CD4-positive, alpha-beta T cell (primary cell): ENCODE measurements around the gene GNAZ. TPM values are rescaled to one million over a fixed set of nuclear protein-coding genes. Genes with fewer than 3 reads are reported as not detected.

Experiments used
- ATAC-seq: fragments of 200-7000 bp; cut with Tn5 transposase; one replicate; pipeline ENCODE4 v1.10.0; 2022; ENCODE audit warnings: mild to moderate bottlenecking; ENCODE audit not compliant: poor library complexity
- CTCF ChIA-PET: fragments of 350-600 bp; sonication (Branson Sonifier 250); formaldehyde crosslinking; loops from one replicate; lab custom pipeline; 2021; ENCODE audit warnings: antibody characterized with exemption, inconsistent platforms; lab: Charles Lee
- POLR2A ChIA-PET: fragments of 350-600 bp; sonication (Branson Sonifier 250); formaldehyde crosslinking; loops from one replicate; lab custom pipeline; 2021; ENCODE audit warnings: antibody characterized with exemption, inconsistent platforms; lab: Charles Lee
- DNase-seq, 14 experiments: peaks; one replicate each; pipeline ENCODE4 v3.0.0-alpha.2; 2013 to 2020; ENCODE audit warnings: mixed read lengths in 2 of 14
- H3K27ac ChIP-seq, 2 donors: one replicate each; pipeline versions ENCODE4 v1.5.1 to v1.7.0; 2013; ENCODE audit warnings: low read length in 2 of 2, low read depth in 1 of 2, mild to moderate bottlenecking in 1 of 2
- H3K27me3 ChIP-seq, 2 experiments: 1 replicate in 1 of 2; 2 replicates in 1 of 2; pipeline versions ENCODE4 v1.6.1 to v1.7.0; 2013; ENCODE audit warnings: low read length in 2 of 2, control low read depth in 1 of 2, mild to moderate bottlenecking in 1 of 2, moderate library complexity in 1 of 2; ENCODE audit not compliant: insufficient read depth in 2 of 2, control insufficient read depth in 1 of 2
- H3K36me3 ChIP-seq: one replicate; pipeline ENCODE4 v1.6.1; 2013; ENCODE audit warnings: low read length, control low read depth; ENCODE audit not compliant: insufficient read depth
- H3K4me1 ChIP-seq: one replicate; pipeline ENCODE4 v1.6.1; 2013; ENCODE audit warnings: low read length, control low read depth; ENCODE audit not compliant: insufficient read depth
- H3K4me3 ChIP-seq: one replicate; pipeline ENCODE4 v1.5.1; 2013; ENCODE audit warnings: mild to moderate bottlenecking, low read length, moderate library complexity
- H3K9me3 ChIP-seq, 2 experiments: 1 replicate in 1 of 2; 2 replicates in 1 of 2; pipeline versions ENCODE4 v1.6.1 to v1.7.0; 2013; ENCODE audit warnings: low read length in 2 of 2, mild to moderate bottlenecking in 2 of 2, control low read depth in 1 of 2, moderate library complexity in 1 of 2; ENCODE audit not compliant: control insufficient read depth in 1 of 2, insufficient read depth in 1 of 2
- H3K27ac Mint-ChIP-seq: one replicate; pipeline ENCODE4 v1.8.0; 2020; ENCODE audit warnings: mixed read lengths
- H3K27me3 Mint-ChIP-seq: one replicate; pipeline ENCODE4 v1.8.0; 2021; ENCODE audit warnings: mixed read lengths
- H3K36me3 Mint-ChIP-seq: one replicate; pipeline ENCODE4 v1.8.0; 2021; ENCODE audit warnings: low read depth, mixed read lengths
- H3K4me1 Mint-ChIP-seq: one replicate; pipeline ENCODE4 v1.8.0; 2021; ENCODE audit warnings: low read depth, mixed read lengths
- H3K4me3 Mint-ChIP-seq: one replicate; pipeline ENCODE4 v1.8.0; 2020; ENCODE audit warnings: mild to moderate bottlenecking, mixed read lengths
- H3K9me3 Mint-ChIP-seq: one replicate; pipeline ENCODE4 v1.8.0; 2020; ENCODE audit warnings: mixed read lengths
- CTCF ChIP-seq: fragments of 200-600 bp; IDR thresholded peaks from one replicate; pipeline ENCODE4 v1.8.0; 2022; ENCODE audit warnings: antibody characterized with exemption, mild to moderate bottlenecking
- intact Hi-C, 2 experiments: fragments of 100-400 bp; cut with DNase I in 1 of 2; cut with micrococcal nuclease in 1 of 2; formaldehyde crosslinking; loops; one replicate each; pipeline versions ENCODE4 v1.15.1 to v1.9.0; 2023 to 2025; cut with DNase I, micrococcal nuclease
- total RNA-seq, 174 experiments: library from RNA in 2 of 174; stranded (reverse) in 2 of 174; gene quantifications; one replicate each; pipeline ENCODE4 v1.2.3 and lab custom pipeline; 2021 to 2026

The GNAZ gene
- total RNA-seq, 2 experiments from 2014 or later: 0.20 to 0.38 TPM

GRCh38 chr22:23055449-23056179, 14.7 kb upstream of the GNAZ start:
- H3K36me3 Mint-ChIP-seq: no peaks in the 10 kb centered on the region
- H3K4me1 Mint-ChIP-seq: no peaks in the 10 kb centered on the region
- no peak for TF ChIP-seq CTCF
- DNase-seq (no peak), ATAC-seq (no peak)
- POLR2A ChIA-PET: no interaction called here
- Histone ChIP-seq H3K4me1 (no peaks in the 10 kb centered on the region), H3K27ac (no peak overlapping the region), H3K4me3 (no peak overlapping the region), H3K36me3 (no peaks in the 10 kb centered on the region), H3K9me3 (no peaks in the 10 kb centered on the region), H3K27me3 (no peaks in the 10 kb centered on the region)
- H3K27ac Mint-ChIP-seq: no peak overlapping the region
- no peak overlapping the region for H3K4me3 Mint-ChIP-seq
- peaks cover 8% of the 10 kb centered on the region for H3K27me3 Mint-ChIP-seq
- CTCF ChIA-PET: no interaction called here
- peaks cover 3% of the 10 kb centered on the region for H3K9me3 Mint-ChIP-seq
- intact Hi-C loops: no loop called here

GRCh38 chr22:23057331-23057730, 13.0 kb upstream of the GNAZ start:
- peaks cover 3% of the 10 kb centered on the region for H3K9me3 Mint-ChIP-seq
- H3K27ac ChIP-seq: no peak overlapping the region
- no peaks in the 10 kb centered on the region for H3K27me3 Mint-ChIP-seq
- H3K4me3 ChIP-seq: no peak overlapping the region
- H3K4me1 Mint-ChIP-seq: no peaks in the 10 kb centered on the region
- H3K27me3 ChIP-seq: no peaks in the 10 kb centered on the region
- DNase-seq (no peak), ATAC-seq (no peak)
- POLR2A ChIA-PET: no interaction called here
- intact Hi-C loops: no loop called here
- H3K36me3 ChIP-seq: no peaks in the 10 kb centered on the region
- H3K4me3 Mint-ChIP-seq: no peak overlapping the region
- H3K36me3 Mint-ChIP-seq: no peaks in the 10 kb centered on the region
- TF ChIP-seq CTCF: no peak
- H3K9me3 ChIP-seq: no peaks in the 10 kb centered on the region
- H3K4me1 ChIP-seq: no peaks in the 10 kb centered on the region
- CTCF ChIA-PET: no interaction called here
- H3K27ac Mint-ChIP-seq: no peak overlapping the region

- Histone ChIP-seq H3K36me3 (no peaks in the 10 kb centered on the region), H3K4me1 (no peaks in the 10 kb centered on the region), H3K4me3 (no peak overlapping the region), H3K27ac (no peak overlapping the region), H3K27me3 (no peaks in the 10 kb centered on the region), H3K9me3 (no peaks in the 10 kb centered on the region)
- ChIA-PET CTCF (no interaction called here), POLR2A (no interaction called here)
- DNase-seq (no peak), ATAC-seq (no peak)
- H3K4me1 Mint-ChIP-seq: no peaks in the 10 kb centered on the region
- no peak for TF ChIP-seq CTCF
- peaks cover 3% of the 10 kb centered on the region for H3K9me3 Mint-ChIP-seq
- no peak overlapping the region for H3K4me3 Mint-ChIP-seq
- no peaks in the 10 kb centered on the region for H3K36me3 Mint-ChIP-seq
- no peak overlapping the region for H3K27ac Mint-ChIP-seq
- no peaks in the 10 kb centered on the region for H3K27me3 Mint-ChIP-seq
- intact Hi-C loops: no loop called here
These were observed 12.3 kb upstream of the GNAZ start for GRCh38 chr22:23058063-23058462.
